Measurements from ENCODE around the gene ZNF782.
"Not testable (repeated sequence)": the region's sequence is repeated elsewhere in the genome, so short reads cannot be mapped to it uniquely, and the experiment has no call there.

Gene ZNF782

DNA sequence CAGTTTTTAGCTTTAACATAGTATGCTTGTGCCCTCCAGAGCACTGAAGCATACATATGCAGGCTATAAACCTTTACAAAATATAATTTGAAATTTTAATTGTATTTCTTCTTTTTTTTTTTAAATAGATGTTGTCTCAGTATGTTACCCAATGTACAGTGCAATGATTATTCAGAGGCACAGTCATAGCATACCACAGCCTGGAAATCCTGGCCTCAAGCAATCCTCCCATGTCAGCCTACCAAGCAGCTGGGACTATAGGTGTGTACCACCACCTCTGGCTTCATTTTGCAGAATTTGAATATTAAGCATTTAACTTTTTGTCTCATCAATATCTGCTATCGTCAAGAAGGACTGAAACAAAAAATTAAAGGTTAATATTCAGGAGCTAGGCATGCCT, 16.9 kb upstream of the ZNF782 start:
- no peak overlapping the region for H3K27ac ChIP-seq (ENCODE audit: low read depth, low read length)
- H3K9me3 ChIP-seq (ENCODE audit: low read length), result no peaks in the 10 kb centered on the region
- no peaks in the 10 kb centered on the region for H3K36me3 ChIP-seq (ENCODE audit: insufficient read depth, low read length)
- peaks cover 8% of the 10 kb centered on the region for H3K4me1 ChIP-seq (ENCODE audit: insufficient read depth, low read length)
- H3K27me3 ChIP-seq (ENCODE audit: control insufficient read depth in 1 of 2, insufficient read depth in 2 of 2, low read length in 2 of 2), result peaks cover 5 to 14% of the 10 kb centered on the region in 2 donors
- H3K4me3 ChIP-seq (ENCODE audit: low read depth in 1 of 2, low read length in 2 of 2), result no peak overlapping the region
- no peak overlapping the region for H3K9ac ChIP-seq (ENCODE audit: low read length)

DNA sequence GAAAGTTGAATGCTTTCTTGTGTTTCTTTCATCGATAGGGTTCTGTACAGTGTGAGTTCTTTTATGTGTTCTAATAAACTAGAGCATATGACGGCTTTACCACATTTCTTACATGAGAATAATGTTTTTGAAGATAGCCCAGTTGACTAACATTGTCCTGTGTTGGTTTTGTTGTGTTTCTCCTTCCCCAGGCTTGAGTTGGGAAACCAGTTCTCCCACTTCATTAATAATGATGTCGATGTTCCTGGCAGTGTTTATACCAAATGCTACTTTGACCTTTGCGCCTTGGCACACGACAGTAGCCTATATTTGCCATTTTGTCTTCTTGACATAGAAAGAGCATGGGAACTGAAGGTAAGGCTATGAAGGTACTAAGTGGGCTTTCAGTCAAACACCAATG, 14.4 kb upstream of the ZNF782 start:
- H3K9me3 ChIP-seq (ENCODE audit: low read length), result no peaks in the 10 kb centered on the region
- H3K27ac ChIP-seq (ENCODE audit: low read depth, low read length), result no peak overlapping the region
- H3K27me3 ChIP-seq (ENCODE audit: control insufficient read depth in 1 of 2, insufficient read depth in 2 of 2, low read length in 2 of 2), result no peaks in the 10 kb centered on the region
- no peaks in the 10 kb centered on the region for H3K4me1 ChIP-seq (ENCODE audit: insufficient read depth, low read length)
- no peak overlapping the region for H3K9ac ChIP-seq (ENCODE audit: low read length)
- no peak overlapping the region for H3K4me3 ChIP-seq (ENCODE audit: low read depth in 1 of 2, low read length in 2 of 2)
- no peaks in the 10 kb centered on the region for H3K36me3 ChIP-seq (ENCODE audit: insufficient read depth, low read length)

DNA sequence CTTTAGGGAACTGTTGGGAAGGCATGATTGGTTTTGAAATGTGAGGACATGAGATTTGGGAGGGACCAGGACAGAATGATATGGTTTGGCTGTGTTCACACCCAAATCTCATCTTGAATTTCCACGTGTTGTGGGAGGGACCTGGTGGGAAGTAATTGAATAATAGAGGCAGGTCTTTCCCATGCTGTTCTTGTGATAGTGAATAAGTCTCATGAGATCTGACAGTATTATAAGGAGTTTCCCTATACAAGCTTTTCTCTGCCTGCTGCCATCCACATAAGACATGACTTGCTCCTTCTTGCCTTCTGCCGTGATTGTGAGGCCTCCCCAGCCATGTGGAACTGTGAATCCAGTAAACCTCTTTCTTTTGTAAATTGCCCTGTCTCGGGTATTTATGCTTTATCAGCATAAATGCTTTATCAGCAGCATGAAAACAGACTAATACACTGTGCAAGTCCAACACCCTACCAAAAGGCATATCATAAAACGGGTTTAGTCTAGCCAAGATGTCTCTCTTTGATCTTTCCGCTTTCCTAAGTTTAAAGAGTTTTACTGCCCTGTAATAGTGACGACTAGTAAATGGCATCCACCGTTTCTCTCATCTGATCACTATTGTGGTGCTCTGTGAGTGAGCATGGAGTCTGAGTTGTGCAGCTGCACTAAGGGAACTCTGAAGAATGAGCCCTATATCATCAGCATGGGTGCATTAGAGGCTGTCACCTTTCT, 12.9 kb upstream of the ZNF782 start:
- H3K9ac ChIP-seq (ENCODE audit: low read length), result no peak overlapping the region
- no peaks in the 10 kb centered on the region for H3K27me3 ChIP-seq (ENCODE audit: control insufficient read depth in 1 of 2, insufficient read depth in 2 of 2, low read length in 2 of 2)
- H3K4me1 ChIP-seq (ENCODE audit: insufficient read depth, low read length), result no peaks in the 10 kb centered on the region
- no peak overlapping the region for H3K27ac ChIP-seq (ENCODE audit: low read depth, low read length)
- no peaks in the 10 kb centered on the region for H3K36me3 ChIP-seq (ENCODE audit: insufficient read depth, low read length)
- no peak overlapping the region for H3K4me3 ChIP-seq (ENCODE audit: low read depth in 1 of 2, low read length in 2 of 2)
- no peaks in the 10 kb centered on the region for H3K9me3 ChIP-seq (ENCODE audit: low read length)

DNA sequence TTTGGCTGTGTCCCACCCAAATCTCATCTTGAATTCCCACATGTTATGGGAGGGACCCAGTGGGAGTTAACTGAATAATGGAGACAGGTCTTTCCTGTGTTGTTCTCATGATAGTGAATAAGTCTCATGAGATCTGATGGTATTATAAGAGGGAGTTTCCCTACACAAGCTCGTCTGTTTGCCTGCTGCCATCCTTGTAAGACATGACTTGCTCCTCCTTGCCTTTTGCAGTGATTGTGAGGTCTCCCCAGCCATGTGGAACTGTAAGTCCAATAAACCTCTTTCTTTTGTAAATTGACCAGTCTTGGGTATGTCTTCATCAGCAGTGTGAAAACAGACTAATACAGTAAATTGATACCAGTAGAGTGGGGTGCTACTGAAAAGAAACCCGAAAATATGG, 10.9 kb upstream of the ZNF782 start:
- H3K4me1 ChIP-seq (ENCODE audit: insufficient read depth, low read length); H3K9ac ChIP-seq (ENCODE audit: low read length); H3K36me3 ChIP-seq (ENCODE audit: insufficient read depth, low read length); H3K27me3 ChIP-seq (ENCODE audit: control insufficient read depth in 1 of 2, insufficient read depth in 2 of 2, low read length in 2 of 2); H3K9me3 ChIP-seq (ENCODE audit: low read length); H3K27ac ChIP-seq (ENCODE audit: low read depth, low read length); H3K4me3 ChIP-seq (ENCODE audit: low read depth in 1 of 2, low read length in 2 of 2): not testable (repeated sequence)

DNA sequence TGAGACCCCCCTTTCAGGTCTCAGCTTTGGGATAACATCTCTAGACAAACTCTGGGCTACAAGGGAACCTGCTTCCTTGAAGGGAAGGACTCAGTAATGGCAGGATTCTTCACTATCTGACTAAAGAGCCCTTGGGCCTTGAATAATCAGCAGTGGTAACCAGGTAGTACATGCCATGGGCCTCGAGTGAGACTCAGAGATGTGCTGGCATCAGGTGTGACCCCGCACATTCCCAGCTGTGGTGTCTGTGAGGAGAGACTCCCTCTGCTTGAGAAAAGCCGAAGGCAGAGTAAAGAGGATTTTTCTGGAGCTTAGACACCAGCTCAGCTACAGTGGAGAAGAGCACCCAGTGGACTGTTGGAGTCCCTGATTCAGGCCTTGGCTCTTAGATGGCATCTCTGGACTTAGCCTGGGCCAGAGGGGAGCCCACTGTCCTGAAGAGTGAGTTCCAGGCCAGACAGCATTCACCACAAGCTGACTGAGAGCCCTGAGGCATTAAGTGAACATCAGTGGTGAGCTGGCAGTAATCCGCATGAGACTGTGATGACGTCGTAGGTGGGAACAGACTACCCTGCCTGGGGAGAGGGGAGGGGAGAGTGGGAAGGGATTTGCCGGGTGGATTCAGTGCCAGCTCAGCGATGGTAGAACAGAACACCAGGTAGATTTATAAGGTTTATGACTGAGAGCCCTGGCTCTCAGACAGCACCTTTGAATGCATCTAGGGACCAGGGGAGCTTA, 5.3 kb upstream of the ZNF782 start:
- Histone ChIP-seq H3K36me3 (ENCODE audit: insufficient read depth, low read length) (no peaks in the 10 kb centered on the region), H3K4me1 (ENCODE audit: insufficient read depth, low read length) (no peaks in the 10 kb centered on the region), H3K27me3 (ENCODE audit: control insufficient read depth in 1 of 2, insufficient read depth in 2 of 2, low read length in 2 of 2) (no peaks in the 10 kb centered on the region), H3K27ac (ENCODE audit: low read depth, low read length) (no peak overlapping the region), H3K9me3 (ENCODE audit: low read length) (no peaks in the 10 kb centered on the region), H3K9ac (ENCODE audit: low read length) (no peak overlapping the region), H3K4me3 (ENCODE audit: low read depth in 1 of 2, low read length in 2 of 2) (no peak overlapping the region)

DNA sequence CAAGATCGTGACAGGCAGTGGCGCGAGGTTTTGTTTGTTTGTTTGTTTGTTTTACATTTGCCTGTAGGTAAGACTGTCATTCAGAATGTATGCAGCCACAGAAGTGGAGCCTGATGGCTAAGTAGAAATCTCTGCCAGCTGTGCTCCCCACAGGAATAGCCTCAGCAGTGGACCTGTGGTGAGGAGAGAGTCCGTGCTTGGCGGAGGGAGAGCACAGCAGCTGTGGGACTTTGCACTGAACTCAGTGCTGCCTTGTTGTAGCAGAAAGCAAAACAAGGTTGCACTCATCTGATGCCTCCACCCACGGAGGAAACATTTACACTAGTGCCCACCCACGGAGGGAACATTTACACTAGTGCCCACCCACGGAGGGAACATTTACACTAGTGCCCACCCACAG, 4.4 kb upstream of the ZNF782 start:
- Histone ChIP-seq H3K27me3 (ENCODE audit: control insufficient read depth in 1 of 2, insufficient read depth in 2 of 2, low read length in 2 of 2) (no peaks in the 10 kb centered on the region), H3K27ac (ENCODE audit: low read depth, low read length) (no peak overlapping the region), H3K4me1 (ENCODE audit: insufficient read depth, low read length) (peaks cover under 1% of the 10 kb centered on the region), H3K9ac (ENCODE audit: low read length) (no peak overlapping the region), H3K4me3 (ENCODE audit: low read depth in 1 of 2, low read length in 2 of 2) (no peak overlapping the region), H3K36me3 (ENCODE audit: insufficient read depth, low read length) (no peaks in the 10 kb centered on the region), H3K9me3 (ENCODE audit: low read length) (no peaks in the 10 kb centered on the region)

DNA sequence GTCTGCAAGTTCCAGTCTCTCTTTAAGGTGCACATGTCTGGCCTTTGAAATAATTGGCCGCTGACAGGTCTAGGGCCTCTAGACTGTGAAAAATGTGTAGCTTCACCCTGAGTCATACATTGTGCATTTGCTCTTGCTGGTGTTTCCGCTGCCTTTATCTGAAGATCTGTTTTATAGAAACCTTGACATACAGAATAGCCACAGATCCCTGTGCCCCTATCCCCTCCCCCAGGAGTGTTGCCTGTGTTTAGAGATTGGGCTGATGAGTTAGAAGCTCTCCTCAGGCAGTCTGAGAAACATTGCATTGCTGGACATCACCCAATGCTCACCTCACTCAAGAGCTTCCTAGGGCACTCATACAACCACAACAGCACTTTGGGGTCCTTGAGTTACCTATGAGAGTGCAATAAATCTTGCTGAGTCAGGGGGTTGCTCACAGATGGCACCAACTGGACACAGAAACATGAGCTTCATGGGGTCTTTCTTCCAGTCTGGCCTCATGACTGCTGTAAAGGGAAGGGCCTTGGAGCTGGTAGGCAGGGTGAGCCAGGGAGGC, 3.8 kb upstream of the ZNF782 start:
- Histone ChIP-seq H3K4me1 (ENCODE audit: insufficient read depth, low read length) (peaks cover 6% of the 10 kb centered on the region), H3K36me3 (ENCODE audit: insufficient read depth, low read length) (no peaks in the 10 kb centered on the region), H3K27ac (ENCODE audit: low read depth, low read length) (no peak overlapping the region), H3K9ac (ENCODE audit: low read length) (no peak overlapping the region), H3K27me3 (ENCODE audit: control insufficient read depth in 1 of 2, insufficient read depth in 2 of 2, low read length in 2 of 2) (no peaks in the 10 kb centered on the region), H3K4me3 (ENCODE audit: low read depth in 1 of 2, low read length in 2 of 2) (no peak overlapping the region), H3K9me3 (ENCODE audit: low read length) (no peaks in the 10 kb centered on the region)

DNA sequence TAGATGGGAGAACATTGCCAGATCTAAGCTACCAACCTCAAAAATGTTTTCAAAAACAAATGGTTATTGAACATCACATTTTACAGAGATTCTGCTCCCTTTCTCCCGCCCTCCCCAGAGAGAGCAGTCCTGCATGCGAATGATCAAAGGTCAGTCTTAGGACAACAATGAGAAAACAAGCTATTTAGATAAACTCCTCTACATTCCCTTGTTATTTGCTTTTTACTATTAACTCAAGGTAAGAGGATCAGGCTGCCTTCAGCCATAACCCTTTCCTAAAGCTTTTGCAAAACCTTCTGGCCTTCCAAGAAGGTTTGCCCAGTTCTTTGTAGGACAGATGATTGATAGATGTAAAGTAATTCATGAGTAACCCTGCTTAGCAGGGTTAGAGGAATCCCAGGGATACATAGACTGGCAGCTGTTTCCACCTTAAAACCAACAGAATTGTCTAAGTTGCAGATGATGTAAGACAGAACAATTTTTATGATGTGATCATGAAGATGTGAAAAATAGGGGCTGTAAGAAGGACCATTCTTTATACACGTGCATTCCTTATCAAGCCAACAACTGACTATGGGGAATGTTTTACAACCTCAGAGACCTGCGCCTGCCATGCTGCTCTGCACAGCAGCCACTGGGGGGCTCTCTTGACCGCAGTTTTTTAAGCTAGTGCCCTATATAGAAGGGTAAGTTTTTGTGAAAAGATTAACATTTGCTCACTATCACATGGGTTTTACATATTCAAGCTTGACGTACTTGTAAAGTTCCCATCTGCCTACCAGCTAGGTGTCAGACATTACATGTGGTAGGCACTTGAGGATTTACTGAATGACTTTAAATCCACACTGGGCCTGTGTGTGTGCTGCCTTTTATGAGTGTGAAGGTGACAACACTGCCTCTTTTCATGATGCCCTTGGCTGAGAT, 2.3 kb upstream of the ZNF782 start:
- H3K9ac ChIP-seq (ENCODE audit: low read length), result no peak overlapping the region
- peaks cover 21% of the 10 kb centered on the region for H3K4me1 ChIP-seq (ENCODE audit: insufficient read depth, low read length)
- H3K27ac ChIP-seq (ENCODE audit: low read depth, low read length), result no peak overlapping the region
- H3K27me3 ChIP-seq (ENCODE audit: control insufficient read depth in 1 of 2, insufficient read depth in 2 of 2, low read length in 2 of 2), result no peaks in the 10 kb centered on the region
- no peak overlapping the region for H3K4me3 ChIP-seq (ENCODE audit: low read depth in 1 of 2, low read length in 2 of 2)
- no peaks in the 10 kb centered on the region for H3K9me3 ChIP-seq (ENCODE audit: low read length)
- H3K36me3 ChIP-seq (ENCODE audit: insufficient read depth, low read length), result no peaks in the 10 kb centered on the region

DNA sequence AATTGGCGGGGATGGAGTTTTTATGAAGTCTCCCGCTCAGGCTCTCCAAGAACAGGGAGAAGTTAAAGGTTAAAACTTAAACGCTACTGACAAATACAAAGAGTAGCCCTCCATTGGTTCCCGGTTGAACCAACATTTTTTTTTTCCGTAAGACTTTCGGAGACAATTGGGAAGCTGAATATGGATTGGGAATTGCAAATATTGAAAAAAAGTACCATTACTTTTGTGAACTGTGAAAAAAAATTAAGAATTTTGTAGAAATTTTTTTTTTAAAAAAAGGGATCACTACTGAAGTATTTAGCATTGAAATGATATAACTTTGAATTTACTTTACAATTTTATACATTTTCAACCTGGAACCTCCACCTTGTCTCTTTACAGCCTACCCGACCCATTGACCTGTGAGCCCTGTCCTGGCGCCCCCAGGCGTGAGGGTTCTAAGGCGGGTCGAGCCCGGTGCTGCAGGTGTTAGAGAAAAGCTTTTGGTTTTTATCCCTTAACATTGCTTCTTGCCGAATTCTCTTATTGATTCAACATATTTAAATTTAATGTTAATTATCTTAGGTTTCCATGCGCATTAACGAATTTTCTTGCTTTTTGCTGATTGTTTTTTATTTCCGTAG, 448 bp upstream of the ZNF782 start:
- H3K9ac ChIP-seq (ENCODE audit: low read length), result no peak overlapping the region

DNA sequence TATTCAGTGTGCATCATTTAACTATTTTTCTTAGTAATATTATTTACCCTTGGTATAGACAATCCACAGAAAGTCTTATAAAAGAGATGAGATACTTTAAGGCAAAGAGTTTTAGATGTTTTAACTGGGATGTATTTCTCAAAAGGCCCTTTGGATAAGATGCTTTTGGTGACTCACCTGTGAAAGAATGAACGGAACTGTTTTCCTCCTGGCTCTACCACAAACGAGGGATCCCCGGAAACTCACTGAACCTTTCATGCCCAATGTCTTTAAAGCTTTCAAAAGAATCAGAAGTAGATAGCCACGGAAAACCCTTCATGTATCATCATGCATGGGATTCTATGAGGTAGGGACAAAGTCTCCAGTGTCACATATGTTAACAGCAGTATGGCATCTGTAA, 1.6 kb downstream of the ZNF782 start:
- Histone ChIP-seq H3K27ac (ENCODE audit: low read depth, low read length) (no peak overlapping the region), H3K4me3 (ENCODE audit: low read depth in 1 of 2, low read length in 2 of 2) (peak overlapping the region in 1 of 2 donors; percentile 90), H3K36me3 (ENCODE audit: insufficient read depth, low read length) (no peaks in the 10 kb centered on the region), H3K9me3 (ENCODE audit: low read length) (no peaks in the 10 kb centered on the region), H3K4me1 (ENCODE audit: insufficient read depth, low read length) (peaks cover 21% of the 10 kb centered on the region), H3K27me3 (ENCODE audit: control insufficient read depth in 1 of 2, insufficient read depth in 2 of 2, low read length in 2 of 2) (no peaks in the 10 kb centered on the region), H3K9ac (ENCODE audit: low read length) (no peak overlapping the region)

More for the DNA sequence above, 448 bp upstream of the ZNF782 start:
- H3K36me3 ChIP-seq (ENCODE audit: insufficient read depth, low read length), result no peaks in the 10 kb centered on the region
- peaks cover 21% of the 10 kb centered on the region for H3K4me1 ChIP-seq (ENCODE audit: insufficient read depth, low read length)
- no peak overlapping the region for H3K27ac ChIP-seq (ENCODE audit: low read depth, low read length)
- peak overlapping the region in 1 of 2 donors; percentile 90 for H3K4me3 ChIP-seq (ENCODE audit: low read depth in 1 of 2, low read length in 2 of 2)
- H3K27me3 ChIP-seq (ENCODE audit: control insufficient read depth in 1 of 2, insufficient read depth in 2 of 2, low read length in 2 of 2), result no peaks in the 10 kb centered on the region
- H3K9me3 ChIP-seq (ENCODE audit: low read length), result no peaks in the 10 kb centered on the region

DNA sequence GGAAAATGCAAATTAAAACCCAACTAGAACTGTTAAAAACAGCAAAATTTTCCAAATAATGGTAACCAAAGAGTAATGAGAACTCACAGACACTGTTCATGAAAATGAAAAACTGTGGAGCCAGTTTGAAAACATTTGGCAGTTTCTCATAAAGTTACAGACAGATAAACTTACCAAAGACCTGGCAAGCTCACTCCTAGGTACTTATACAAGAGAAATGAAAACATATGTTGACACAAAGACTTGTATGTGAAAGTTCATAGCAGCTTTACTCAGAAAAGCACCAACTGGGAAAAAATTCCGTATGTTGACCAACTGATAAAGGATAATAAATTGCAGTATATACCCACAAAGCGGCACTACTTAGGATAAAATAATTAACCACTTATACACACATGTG, 10.3 kb downstream of the ZNF782 start:
- Histone ChIP-seq H3K9me3 (ENCODE audit: low read length) (no peaks in the 10 kb centered on the region), H3K36me3 (ENCODE audit: insufficient read depth, low read length) (peaks cover 14% of the 10 kb centered on the region)

More for the DNA sequence above, 10.3 kb downstream of the ZNF782 start:
- H3K9ac ChIP-seq (ENCODE audit: low read length), result no peak overlapping the region
- H3K4me3 ChIP-seq (ENCODE audit: low read depth in 1 of 2, low read length in 2 of 2), result no peak overlapping the region
- H3K4me1 ChIP-seq (ENCODE audit: insufficient read depth, low read length), result no peaks in the 10 kb centered on the region
- no peaks in the 10 kb centered on the region for H3K27me3 ChIP-seq (ENCODE audit: control insufficient read depth in 1 of 2, insufficient read depth in 2 of 2, low read length in 2 of 2)
- no peak overlapping the region for H3K27ac ChIP-seq (ENCODE audit: low read depth, low read length)

Measured in muscle layer of colon (tissue), 2 donors.